PC-3 (cell line): ENCODE measurements around the gene NIM1K.

Source experiments
- EZH2 ChIP-seq: fragments of 300-600 bp; sonication (generic); IDR thresholded peaks from one replicate; pipeline ENCODE4 v1.6.1; 2017; ENCODE audit warnings: antibody characterized with exemption, mild to moderate bottlenecking, low read length; ENCODE audit not compliant: unreplicated experiment
- EZH2phosphoT487 ChIP-seq: fragments of 300-600 bp; sonication (generic); IDR thresholded peaks from 2 replicates; pipeline ENCODE4 v1.6.1; 2018; ENCODE audit warnings: mild to moderate bottlenecking, antibody characterized with exemption, low read length, borderline replicate concordance
- TF ChIP-seq, protein P1 (sequence below): fragments of 300-600 bp; sonication (generic); conservative IDR thresholded peaks from 2 replicates; pipeline ENCODE4 v1.5.1; 2017; ENCODE audit warnings: antibody characterized with exemption, low read depth, mild to moderate bottlenecking, low read length

- TF ChIP-seq, protein P1, sequence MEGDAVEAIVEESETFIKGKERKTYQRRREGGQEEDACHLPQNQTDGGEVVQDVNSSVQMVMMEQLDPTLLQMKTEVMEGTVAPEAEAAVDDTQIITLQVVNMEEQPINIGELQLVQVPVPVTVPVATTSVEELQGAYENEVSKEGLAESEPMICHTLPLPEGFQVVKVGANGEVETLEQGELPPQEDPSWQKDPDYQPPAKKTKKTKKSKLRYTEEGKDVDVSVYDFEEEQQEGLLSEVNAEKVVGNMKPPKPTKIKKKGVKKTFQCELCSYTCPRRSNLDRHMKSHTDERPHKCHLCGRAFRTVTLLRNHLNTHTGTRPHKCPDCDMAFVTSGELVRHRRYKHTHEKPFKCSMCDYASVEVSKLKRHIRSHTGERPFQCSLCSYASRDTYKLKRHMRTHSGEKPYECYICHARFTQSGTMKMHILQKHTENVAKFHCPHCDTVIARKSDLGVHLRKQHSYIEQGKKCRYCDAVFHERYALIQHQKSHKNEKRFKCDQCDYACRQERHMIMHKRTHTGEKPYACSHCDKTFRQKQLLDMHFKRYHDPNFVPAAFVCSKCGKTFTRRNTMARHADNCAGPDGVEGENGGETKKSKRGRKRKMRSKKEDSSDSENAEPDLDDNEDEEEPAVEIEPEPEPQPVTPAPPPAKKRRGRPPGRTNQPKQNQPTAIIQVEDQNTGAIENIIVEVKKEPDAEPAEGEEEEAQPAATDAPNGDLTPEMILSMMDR = no peak
- TF ChIP-seq EZH2phosphoT487 (no peak), EZH2 (no peak)
Measured at GRCh38 chr5:43309637-43310036, 117.6 kb downstream of the NIM1K start.
